Psoas muscle (tissue), 8 donors: ENCODE results near the gene HOXD3. TPM values are rescaled to one million over a fixed set of nuclear protein-coding genes. Genes with fewer than 3 reads are reported as not detected.
A peak's percentile ranks its signal among the peaks of the same experiment; 100 is the strongest.

Experiments
- ATAC-seq, 4 donors: fragments of 200-7000 bp; cut with Tn5 transposase; one replicate each; pipeline ENCODE4 v1.9.1; 2020; ENCODE audit warnings: moderate library complexity in 3 of 4, mild to moderate bottlenecking in 2 of 4
- DNase-seq, 2 donors: peaks; one replicate each; pipeline ENCODE4 v3.0.0-alpha.2; 2020
- H3K27ac ChIP-seq: fragments of 200-600 bp; one replicate; pipeline ENCODE4 v1.8.0; 2022
- H3K27me3 ChIP-seq, 3 donors: fragments of 200-600 bp in 1 of 3; one replicate each; pipeline versions ENCODE4 v1.6.1 to v1.8.0; 2013 to 2022; ENCODE audit warnings: low read length in 2 of 3, mild to moderate bottlenecking in 2 of 3, moderate library complexity in 1 of 3; ENCODE audit not compliant: insufficient read depth in 3 of 3
- H3K36me3 ChIP-seq, 2 donors: fragments of 200-600 bp in 1 of 2; one replicate each; pipeline versions ENCODE4 v1.6.1 to v1.8.0; 2013 to 2022; ENCODE audit warnings: low read depth in 1 of 2, mild to moderate bottlenecking in 1 of 2, moderate library complexity in 1 of 2; ENCODE audit not compliant: insufficient read depth in 1 of 2
- H3K4me1 ChIP-seq: fragments of 200-600 bp; one replicate; pipeline ENCODE4 v1.8.0; 2022
- H3K4me3 ChIP-seq: fragments of 200-600 bp; one replicate; pipeline ENCODE4 v1.8.0; 2022; ENCODE audit warnings: mild to moderate bottlenecking
- H3K9me3 ChIP-seq: fragments of 200-600 bp; one replicate; pipeline ENCODE4 v1.8.0; 2022
- CTCF ChIP-seq: fragments of 200-600 bp; IDR thresholded peaks from one replicate; pipeline ENCODE4 v1.8.0; 2022; ENCODE audit warnings: antibody characterized with exemption
- WGBS, 3 donors: extraction: QIAGEN DNeasy Blood & Tissue Kit; methylation state at CpG; one replicate each; pipeline versions ENCODE4 v1.1.6 to v1.1.7; 2013; 5-methylcytosine and 5-hydroxymethylcytosine counted together
- intact Hi-C, 2 donors: fragments of 100-400 bp; cut with DNase I; formaldehyde crosslinking; loops; one replicate each; pipeline versions ENCODE4 v1.11.0 to v1.14.2; 2022
- polyA plus RNA-seq, 3 donors: library from polyadenylated mRNA; stranded (reverse); fragments of 200-250 nt; gene quantifications; one replicate each; pipeline ENCODE4 v1.2.3, GENCODE V29; 2013
- total RNA-seq, 4 donors: library from RNA; stranded (reverse); fragmentation: NEBNext Ultra II Directional in 2 of 4; extraction: Animal tissue kit (Norgen Biotek cat#: 25700) in 2 of 4; gene quantifications; one replicate each; pipeline versions ENCODE4 v1.2.1 to v1.2.4, GENCODE V29; 2021 to 2023
- donor health status: healthy with polysubstance abuse.
- donor health status: DM: no; HTN: no; CAD: no; lungs with moderate emphysema.
- donor health status: Bipolar disorder and iron deficiency.
- donor health status: healthy.
- donor health status: DM: yes; HTN: yes; CAD: no.
- donor health status: DM: no; HTN: no; CAD: no.
- donor health status: DM: no; HTN: no; CAD: no.
- donor health status: DM: yes; HTN: yes; CAD: no.

Gene HOXD3
- total and polyA plus RNA-seq, 7 donors = 0.64 to 3.8 (median 1.1) TPM

- ATAC-seq (no peak), DNase-seq (no peak)
- Histone ChIP-seq H3K4me3 (no peak overlapping the region), H3K27me3 (peaks cover 7 to 90% (median 62%) of the 10 kb centered on the region in 3 donors), H3K9me3 (no peaks in the 10 kb centered on the region), H3K4me1 (peaks cover 2% of the 10 kb centered on the region), H3K27ac (no peak overlapping the region), H3K36me3 (no peaks in the 10 kb centered on the region)
- 18 to 27% (median 26%) methylated on average over 11 of the region's 11 CpGs for WGBS, 3 donors
- intact Hi-C loops = no loop called here
- TF ChIP-seq CTCF = no peak
Measured at GRCh38 chr2:176117823-176118371, 39.2 kb upstream of the HOXD3 start.

- TF ChIP-seq CTCF = peak; percentile 18
- WGBS, 3 donors = 24 to 32% (median 27%) methylated on average over 24 of the region's 24 CpGs
- DNase-seq (no peak), ATAC-seq (no peak)
- H3K4me1 ChIP-seq = peaks cover 2% of the 10 kb centered on the region
- intact Hi-C loops = no loop called here
- H3K9me3 ChIP-seq = no peaks in the 10 kb centered on the region
- no peak overlapping the region for H3K4me3 ChIP-seq
- no peak overlapping the region for H3K27ac ChIP-seq
- peaks cover 7 to 82% (median 60%) of the 10 kb centered on the region in 3 donors for H3K27me3 ChIP-seq
- H3K36me3 ChIP-seq = no peaks in the 10 kb centered on the region
Measured at GRCh38 chr2:176118601-176119339, 38.3 kb upstream of the HOXD3 start.

- Histone ChIP-seq H3K36me3 (no peaks in the 10 kb centered on the region), H3K4me3 (no peak overlapping the region), H3K4me1 (peaks cover 2% of the 10 kb centered on the region), H3K27ac (no peak overlapping the region), H3K9me3 (no peaks in the 10 kb centered on the region), H3K27me3 (peaks cover 7 to 64% (median 49%) of the 10 kb centered on the region in 3 donors)
- DNase-seq = no peak
- ATAC-seq = no peak
- 75 to 78% (median 77%) methylated on average over 13 of the region's 13 CpGs for WGBS, 3 donors
- no peak for TF ChIP-seq CTCF
- intact Hi-C loops = loop anchor here in 1 of 2 donors (5.0 kb wide), 1 partner anchor 1027 kb away; no protein-coding TSS in a partner anchor
Measured at GRCh38 chr2:176120364-176121189, 36.5 kb upstream of the HOXD3 start.

GRCh38 chr2:176121190-176122051, 35.7 kb upstream of the HOXD3 start:
- no peak for TF ChIP-seq CTCF
- Histone ChIP-seq H3K4me3 (peak overlapping the region; percentile 83), H3K36me3 (no peaks in the 10 kb centered on the region), H3K27ac (no peak overlapping the region), H3K9me3 (no peaks in the 10 kb centered on the region), H3K4me1 (peaks cover under 1% of the 10 kb centered on the region), H3K27me3 (peaks cover 7 to 59% (median 41%) of the 10 kb centered on the region in 3 donors)
- DNase-seq = no peak
- intact Hi-C loops = loop anchor here in 1 of 2 donors (5.0 kb wide), 1 partner anchor 1026 kb away; no protein-coding TSS in a partner anchor
- ATAC-seq = no peak
- 28 to 35% (median 33%) methylated on average over 53 of the region's 53 CpGs for WGBS, 3 donors
